ENCODE measurements around the gene USP6. TPM values are rescaled to one million over a fixed set of nuclear protein-coding genes. Genes with fewer than 3 reads are reported as not detected.
"Not testable (repeated sequence)": the region's sequence is repeated elsewhere in the genome, so short reads cannot be mapped to it uniquely, and the experiment has no call there.

Gene USP6
- total RNA-seq, 1 experiment from 2014 or later: 0.08 TPM

DNA sequence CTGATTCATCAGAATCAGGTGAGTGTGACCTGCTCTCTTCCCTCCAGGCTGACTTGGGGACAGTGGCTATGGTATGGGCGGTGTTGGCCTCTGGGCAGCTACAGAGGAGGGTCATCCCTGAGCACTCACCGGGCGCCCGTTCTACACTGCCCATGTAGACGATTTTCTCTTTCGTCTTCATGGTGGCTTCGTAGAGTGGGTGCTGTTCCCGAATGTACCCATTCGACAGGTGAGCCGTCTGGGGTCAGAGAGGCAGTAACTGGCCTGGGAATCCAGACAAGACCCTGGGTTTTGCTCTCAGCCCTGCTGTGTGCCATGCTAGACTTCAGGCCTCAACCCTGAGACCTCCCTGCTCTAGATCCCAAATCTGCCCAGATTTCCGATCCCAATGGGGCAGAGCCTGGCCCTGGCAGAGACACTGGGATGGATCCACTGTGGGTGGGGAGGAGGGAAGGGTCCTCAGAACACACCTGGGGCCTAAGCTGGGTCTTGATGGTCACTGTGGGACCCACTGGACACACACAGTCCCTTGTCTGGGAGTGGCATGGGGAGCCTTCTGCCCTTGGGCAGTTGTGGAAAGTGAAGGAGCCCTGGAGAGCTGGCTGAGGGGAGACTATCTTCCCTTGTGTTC, 13.2 kb downstream of the USP6 start:
- POLR2A ChIA-PET: no interaction called here
- no TSS peak for BruUV-seq (replicated peaks)
- in situ Hi-C loops (cut with HindIII; ENCODE audit: low pct_unique_long_range_greater_than_20kb, low sequenced_read_pairs): no loop called here
- intact Hi-C loops (cut with micrococcal nuclease; ENCODE audit: unreplicated experiment): no loop called here
- DNase-seq (ENCODE audit: low read depth, low spot score) (no peak), ATAC-seq (no peak)
- no peaks in the 10 kb centered on the region for H3K36me3 ChIP-seq (ENCODE audit: control insufficient read depth, insufficient read depth, low read length)
- no peaks in the 10 kb centered on the region for H3K4me1 ChIP-seq (ENCODE audit: control insufficient read depth, insufficient read depth, low read length)
- H3K4me3 ChIP-seq (ENCODE audit: low read depth in 2 of 2, low read length in 2 of 2): no peak overlapping the region
- no peak overlapping the region for H3K27ac ChIP-seq (ENCODE audit: low read length)
- H3K27me3 ChIP-seq (ENCODE audit: control insufficient read depth, insufficient read depth, low read length): no peaks in the 10 kb centered on the region
- TF ChIP-seq TCF7L2 (IDR thresholded peaks at IDR 0.05; ENCODE audit: low read depth, low read length): no peak
- TF ChIP-seq, protein P1, sequence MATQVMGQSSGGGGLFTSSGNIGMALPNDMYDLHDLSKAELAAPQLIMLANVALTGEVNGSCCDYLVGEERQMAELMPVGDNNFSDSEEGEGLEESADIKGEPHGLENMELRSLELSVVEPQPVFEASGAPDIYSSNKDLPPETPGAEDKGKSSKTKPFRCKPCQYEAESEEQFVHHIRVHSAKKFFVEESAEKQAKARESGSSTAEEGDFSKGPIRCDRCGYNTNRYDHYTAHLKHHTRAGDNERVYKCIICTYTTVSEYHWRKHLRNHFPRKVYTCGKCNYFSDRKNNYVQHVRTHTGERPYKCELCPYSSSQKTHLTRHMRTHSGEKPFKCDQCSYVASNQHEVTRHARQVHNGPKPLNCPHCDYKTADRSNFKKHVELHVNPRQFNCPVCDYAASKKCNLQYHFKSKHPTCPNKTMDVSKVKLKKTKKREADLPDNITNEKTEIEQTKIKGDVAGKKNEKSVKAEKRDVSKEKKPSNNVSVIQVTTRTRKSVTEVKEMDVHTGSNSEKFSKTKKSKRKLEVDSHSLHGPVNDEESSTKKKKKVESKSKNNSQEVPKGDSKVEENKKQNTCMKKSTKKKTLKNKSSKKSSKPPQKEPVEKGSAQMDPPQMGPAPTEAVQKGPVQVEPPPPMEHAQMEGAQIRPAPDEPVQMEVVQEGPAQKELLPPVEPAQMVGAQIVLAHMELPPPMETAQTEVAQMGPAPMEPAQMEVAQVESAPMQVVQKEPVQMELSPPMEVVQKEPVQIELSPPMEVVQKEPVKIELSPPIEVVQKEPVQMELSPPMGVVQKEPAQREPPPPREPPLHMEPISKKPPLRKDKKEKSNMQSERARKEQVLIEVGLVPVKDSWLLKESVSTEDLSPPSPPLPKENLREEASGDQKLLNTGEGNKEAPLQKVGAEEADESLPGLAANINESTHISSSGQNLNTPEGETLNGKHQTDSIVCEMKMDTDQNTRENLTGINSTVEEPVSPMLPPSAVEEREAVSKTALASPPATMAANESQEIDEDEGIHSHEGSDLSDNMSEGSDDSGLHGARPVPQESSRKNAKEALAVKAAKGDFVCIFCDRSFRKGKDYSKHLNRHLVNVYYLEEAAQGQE (IDR thresholded peaks at IDR 0.05; ENCODE audit: insufficient read depth in 1 of 2, low read depth in 2 of 2, low read length in 1 of 2): no peak
- TF ChIP-seq SIN3A (IDR thresholded peaks at IDR 0.05; ENCODE audit: borderline replicate concordance, insufficient read depth, low read depth, low read length): no peak
- no peak for TF ChIP-seq POLR2AphosphoS5 (IDR thresholded peaks at IDR 0.05; ENCODE audit: low read depth, low read length)
- TF ChIP-seq, protein P2, sequence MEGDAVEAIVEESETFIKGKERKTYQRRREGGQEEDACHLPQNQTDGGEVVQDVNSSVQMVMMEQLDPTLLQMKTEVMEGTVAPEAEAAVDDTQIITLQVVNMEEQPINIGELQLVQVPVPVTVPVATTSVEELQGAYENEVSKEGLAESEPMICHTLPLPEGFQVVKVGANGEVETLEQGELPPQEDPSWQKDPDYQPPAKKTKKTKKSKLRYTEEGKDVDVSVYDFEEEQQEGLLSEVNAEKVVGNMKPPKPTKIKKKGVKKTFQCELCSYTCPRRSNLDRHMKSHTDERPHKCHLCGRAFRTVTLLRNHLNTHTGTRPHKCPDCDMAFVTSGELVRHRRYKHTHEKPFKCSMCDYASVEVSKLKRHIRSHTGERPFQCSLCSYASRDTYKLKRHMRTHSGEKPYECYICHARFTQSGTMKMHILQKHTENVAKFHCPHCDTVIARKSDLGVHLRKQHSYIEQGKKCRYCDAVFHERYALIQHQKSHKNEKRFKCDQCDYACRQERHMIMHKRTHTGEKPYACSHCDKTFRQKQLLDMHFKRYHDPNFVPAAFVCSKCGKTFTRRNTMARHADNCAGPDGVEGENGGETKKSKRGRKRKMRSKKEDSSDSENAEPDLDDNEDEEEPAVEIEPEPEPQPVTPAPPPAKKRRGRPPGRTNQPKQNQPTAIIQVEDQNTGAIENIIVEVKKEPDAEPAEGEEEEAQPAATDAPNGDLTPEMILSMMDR (IDR thresholded peaks at IDR 0.05): no peak
- H3K9me3 ChIP-seq (ENCODE audit: control insufficient read depth, insufficient read depth, low read depth, low read length): no peaks in the 10 kb centered on the region
- CTCF ChIA-PET: interaction anchor here (0.6 kb wide), 1 partner anchor 38 kb away, joined by 3 read pairs; no protein-coding TSS in a partner anchor

- ATAC-seq; H3K4me3 ChIP-seq (ENCODE audit: low read depth in 2 of 2, low read length in 2 of 2); CTCF ChIA-PET; POLR2A ChIA-PET; BruUV-seq (replicated peaks); DNase-seq (ENCODE audit: low read depth, low spot score); H3K27me3 ChIP-seq (ENCODE audit: control insufficient read depth, insufficient read depth, low read length); H3K9me3 ChIP-seq (ENCODE audit: control insufficient read depth, insufficient read depth, low read depth, low read length); intact Hi-C loops (cut with micrococcal nuclease; ENCODE audit: unreplicated experiment); H3K4me1 ChIP-seq (ENCODE audit: control insufficient read depth, insufficient read depth, low read length); in situ Hi-C loops (cut with HindIII; ENCODE audit: low pct_unique_long_range_greater_than_20kb, low sequenced_read_pairs); H3K36me3 ChIP-seq (ENCODE audit: control insufficient read depth, insufficient read depth, low read length); H3K27ac ChIP-seq (ENCODE audit: low read length): not testable (repeated sequence)
These were observed 13.9 kb downstream of the USP6 start for GRCh38 chr17:5129770-5130169.

- H3K27me3 ChIP-seq (ENCODE audit: control insufficient read depth, insufficient read depth, low read length); intact Hi-C loops (cut with micrococcal nuclease; ENCODE audit: unreplicated experiment); ATAC-seq; H3K27ac ChIP-seq (ENCODE audit: low read length); BruUV-seq (replicated peaks); in situ Hi-C loops (cut with HindIII; ENCODE audit: low pct_unique_long_range_greater_than_20kb, low sequenced_read_pairs); H3K4me3 ChIP-seq (ENCODE audit: low read depth in 2 of 2, low read length in 2 of 2); CTCF ChIA-PET; DNase-seq (ENCODE audit: low read depth, low spot score); POLR2A ChIA-PET; H3K4me1 ChIP-seq (ENCODE audit: control insufficient read depth, insufficient read depth, low read length); H3K9me3 ChIP-seq (ENCODE audit: control insufficient read depth, insufficient read depth, low read depth, low read length); H3K36me3 ChIP-seq (ENCODE audit: control insufficient read depth, insufficient read depth, low read length): not testable (repeated sequence)
These were observed 14.4 kb downstream of the USP6 start for GRCh38 chr17:5130261-5130660.

DNA sequence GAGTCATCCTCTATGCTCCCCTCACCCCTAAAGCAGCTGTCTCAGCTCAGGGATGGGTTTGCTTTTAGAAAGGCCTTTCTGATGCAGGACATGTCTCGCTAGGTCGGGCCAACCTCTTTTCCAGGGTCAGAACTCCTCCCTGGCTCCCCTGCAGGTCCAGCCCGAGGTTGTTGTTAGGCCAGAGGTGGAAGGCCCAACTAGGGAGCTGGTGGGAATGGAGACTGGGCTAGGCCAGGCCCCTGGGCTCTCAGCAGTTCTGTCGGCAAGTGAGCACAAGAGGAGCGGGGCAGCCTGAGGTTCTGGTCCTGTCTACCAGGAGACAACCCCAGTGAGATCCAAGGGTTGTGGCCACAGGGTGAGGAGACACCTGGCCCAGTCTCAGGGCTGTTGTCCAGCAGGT, 14.9 kb downstream of the USP6 start:
- POLR2A ChIA-PET; BruUV-seq (replicated peaks); H3K36me3 ChIP-seq (ENCODE audit: control insufficient read depth, insufficient read depth, low read length); H3K27me3 ChIP-seq (ENCODE audit: control insufficient read depth, insufficient read depth, low read length); DNase-seq (ENCODE audit: low read depth, low spot score); CTCF ChIA-PET; H3K4me3 ChIP-seq (ENCODE audit: low read depth in 2 of 2, low read length in 2 of 2); H3K9me3 ChIP-seq (ENCODE audit: control insufficient read depth, insufficient read depth, low read depth, low read length); H3K4me1 ChIP-seq (ENCODE audit: control insufficient read depth, insufficient read depth, low read length); intact Hi-C loops (cut with micrococcal nuclease; ENCODE audit: unreplicated experiment); ATAC-seq; H3K27ac ChIP-seq (ENCODE audit: low read length); in situ Hi-C loops (cut with HindIII; ENCODE audit: low pct_unique_long_range_greater_than_20kb, low sequenced_read_pairs): not testable (repeated sequence)
